GM18520 (cell line): Measurements from ENCODE around the gene RFX6.
A peak's percentile ranks its signal among the peaks of the same experiment; 100 is the strongest.

Experiments used
- ATAC-seq: cut with Tn5 transposase; IDR thresholded peaks from one replicate; pipeline ENCODE4 v1.9.1; 2021; ENCODE audit not compliant: unreplicated experiment

Gene RFX6

GRCh38 chr6:116969211-116969863 is 92.3 kb downstream of the RFX6 start:
- ATAC-seq = peak; percentile 72

- ATAC-seq = peak; percentile 66
These were observed 94.9 kb downstream of the RFX6 start for GRCh38 chr6:116971959-116972358.

DNA sequence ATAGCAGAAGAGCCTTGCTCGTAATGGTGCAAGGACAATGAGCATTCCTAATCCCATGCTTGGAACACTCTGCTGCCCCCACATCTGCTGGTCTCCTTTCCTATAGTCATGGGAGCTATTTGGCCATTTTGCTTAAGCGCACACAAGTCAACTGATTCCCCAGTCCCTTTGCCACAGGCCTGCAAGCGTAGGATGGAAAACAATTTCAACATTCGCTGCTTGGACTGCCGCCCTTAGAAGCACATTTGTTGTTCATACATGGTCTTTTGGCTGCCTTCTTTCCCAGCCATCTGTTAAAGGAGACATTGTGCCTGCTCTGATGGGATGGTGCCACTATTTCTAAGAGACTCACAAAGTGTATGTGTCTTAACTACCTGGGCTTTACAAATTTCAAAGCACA is 96.9 kb downstream of the RFX6 start:
- no peak for ATAC-seq

- no peak for ATAC-seq
These were observed 97.7 kb downstream of the RFX6 start for GRCh38 chr6:116974526-116975316.

DNA sequence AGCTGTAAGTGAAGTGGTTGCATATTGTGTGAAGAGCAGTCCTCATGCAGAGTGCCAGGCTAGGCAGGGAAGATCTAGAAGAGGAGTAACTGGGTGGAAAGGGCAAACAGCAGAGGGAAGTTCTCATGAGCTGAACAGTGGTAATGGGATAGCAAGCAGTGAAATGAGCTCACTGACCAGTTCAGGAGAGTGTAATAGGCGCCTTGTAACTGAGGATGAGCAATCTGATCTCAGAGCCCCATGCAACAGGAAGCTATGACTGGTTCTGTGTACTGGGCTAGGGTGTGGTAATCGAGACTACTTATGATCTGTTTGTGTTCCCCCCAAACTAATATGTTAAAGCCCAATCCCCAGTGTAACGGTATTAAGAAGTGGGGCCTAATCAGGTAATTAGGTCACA is 98.6 kb downstream of the RFX6 start:
- no peak for ATAC-seq

- ATAC-seq = no peak
These were observed 102.5 kb downstream of the RFX6 start for GRCh38 chr6:116979560-116979959.
